Measurements from ENCODE around the gene KMT2E.

Gene KMT2E

DNA sequence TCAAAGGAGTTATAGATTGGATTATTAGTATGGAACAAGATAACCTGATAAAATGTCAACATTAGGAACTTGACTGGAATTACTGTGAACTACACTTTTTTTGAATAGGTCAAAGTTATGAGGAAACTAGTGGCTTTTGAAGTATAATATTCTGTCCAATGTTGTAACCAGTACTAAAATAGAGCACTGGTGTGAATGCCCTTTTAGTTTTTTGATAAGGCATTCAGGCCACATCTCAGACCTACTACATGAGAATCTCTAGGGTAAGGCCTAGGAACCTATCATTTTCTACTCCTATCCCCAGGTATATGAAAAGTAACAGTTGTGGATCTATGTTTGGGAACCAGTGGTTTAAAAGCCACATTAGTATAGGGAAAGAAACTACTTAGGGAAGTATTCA lies 16.4 kb downstream of the KMT2E start:
- H3K4me3 ChIP-seq (ENCODE audit: low read depth, low read length): no peak overlapping the region
- TF ChIP-seq CTCF (IDR thresholded peaks at IDR 0.05; ENCODE audit: borderline replicate concordance, insufficient read depth, low read depth, low read length): no peak

GRCh38 chr7:105032553-105033214 lies 18.7 kb downstream of the KMT2E start:
- no peak for TF ChIP-seq CTCF (IDR thresholded peaks at IDR 0.05; ENCODE audit: borderline replicate concordance, insufficient read depth, low read depth, low read length)
- H3K4me3 ChIP-seq (ENCODE audit: low read depth, low read length): no peak overlapping the region

GRCh38 chr7:105035349-105035748 lies 21.3 kb downstream of the KMT2E start:
- TF ChIP-seq CTCF (IDR thresholded peaks at IDR 0.05; ENCODE audit: borderline replicate concordance, insufficient read depth, low read depth, low read length): no peak
- no peak overlapping the region for H3K4me3 ChIP-seq (ENCODE audit: low read depth, low read length)

DNA sequence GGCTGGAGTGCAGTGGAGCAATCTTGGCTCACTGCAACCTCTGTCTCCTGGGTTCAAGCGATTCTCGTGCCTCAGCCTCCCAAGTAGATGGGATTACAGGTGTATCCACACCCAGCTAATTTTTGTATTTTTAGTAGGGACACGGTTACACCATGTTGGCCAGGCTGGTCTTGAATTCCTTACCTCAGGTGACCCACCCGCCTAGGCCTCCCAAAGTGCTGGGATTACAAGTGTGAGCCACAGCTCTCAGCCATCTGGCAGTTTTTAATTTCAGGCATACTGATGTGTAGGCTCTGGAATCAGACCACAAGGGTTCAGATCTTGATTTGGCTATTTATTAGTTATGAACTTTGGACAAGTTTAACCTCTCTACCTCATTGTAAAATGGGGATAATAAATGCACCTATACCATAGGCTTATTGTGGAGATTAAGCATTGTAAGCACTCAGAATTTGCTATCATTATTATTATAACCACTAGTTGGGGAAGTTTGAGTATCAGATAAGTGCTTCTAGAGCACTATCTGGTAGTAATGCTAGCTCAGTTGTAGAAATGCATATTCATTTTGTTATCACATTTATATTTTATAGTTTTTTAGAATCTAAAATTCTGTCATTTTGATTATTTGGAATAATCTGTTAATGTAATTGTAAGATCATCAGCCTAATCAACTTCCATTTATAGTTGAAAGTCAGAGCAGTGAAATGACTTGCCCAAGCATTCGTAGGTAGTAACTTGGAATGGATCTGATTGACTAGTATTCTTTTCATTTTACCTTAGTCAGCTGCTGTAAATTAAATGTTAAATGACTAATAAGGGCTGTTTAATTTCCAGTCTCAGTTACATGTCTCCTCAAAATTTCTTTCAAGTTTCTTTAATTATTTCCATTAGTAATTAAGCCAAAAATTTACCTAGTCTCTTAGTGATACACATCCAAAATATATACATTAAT lies 22.5 kb downstream of the KMT2E start:
- TF ChIP-seq CTCF (IDR thresholded peaks at IDR 0.05; ENCODE audit: borderline replicate concordance, insufficient read depth, low read depth, low read length): no peak
- H3K4me3 ChIP-seq (ENCODE audit: low read depth, low read length): no peak overlapping the region

DNA sequence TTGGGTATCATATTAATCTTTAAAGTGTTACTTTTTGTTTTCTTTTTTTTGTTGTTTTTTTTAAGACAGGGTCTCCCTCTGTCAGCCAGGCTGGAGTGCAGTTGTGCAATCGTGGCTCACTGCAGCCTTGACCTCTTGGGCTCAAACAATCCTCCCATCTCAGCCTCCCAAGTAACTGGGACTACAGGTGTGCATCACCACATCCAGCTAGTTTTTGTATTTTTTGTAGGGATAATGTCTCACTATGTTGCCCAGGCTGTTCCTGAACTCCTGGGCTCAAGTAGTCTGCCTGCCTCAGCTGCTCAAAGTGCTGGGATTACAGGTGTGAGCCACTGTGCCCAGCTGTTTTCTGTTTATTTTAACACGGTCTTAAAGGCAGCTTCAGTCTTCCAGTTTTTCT lies 23.3 kb downstream of the KMT2E start:
- no peak overlapping the region for H3K4me3 ChIP-seq (ENCODE audit: low read depth, low read length)
- no peak for TF ChIP-seq CTCF (IDR thresholded peaks at IDR 0.05; ENCODE audit: borderline replicate concordance, insufficient read depth, low read depth, low read length)

DNA sequence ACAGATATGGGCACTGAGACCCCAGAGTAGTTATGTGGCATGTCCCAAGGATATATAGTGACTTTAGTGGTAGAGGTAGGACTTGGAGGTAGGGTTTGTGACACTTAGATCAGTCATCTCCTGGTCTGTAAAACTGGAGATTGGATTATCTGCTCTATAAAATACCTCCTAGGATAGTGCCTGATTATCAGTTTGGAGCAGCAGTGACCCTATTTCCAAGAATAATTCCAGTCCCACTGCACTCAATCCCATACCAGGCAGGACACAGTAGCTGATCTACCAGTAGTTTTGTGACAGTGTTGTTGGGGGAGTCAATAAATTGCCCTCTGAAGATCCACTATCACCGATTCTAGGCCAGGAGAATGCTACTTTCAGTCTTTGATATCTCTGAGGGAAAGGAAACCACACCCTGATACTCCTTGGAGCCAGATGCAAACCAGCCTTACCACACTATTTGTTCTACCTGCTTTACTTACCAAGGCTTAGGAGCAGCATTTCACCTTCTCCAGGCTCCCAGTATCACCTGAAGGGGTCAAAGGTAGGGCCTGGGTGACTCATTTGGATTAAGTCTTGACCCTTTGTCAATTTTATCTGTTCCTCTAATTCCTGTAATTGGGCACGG lies 30.6 kb downstream of the KMT2E start:
- TF ChIP-seq CTCF (IDR thresholded peaks at IDR 0.05; ENCODE audit: borderline replicate concordance, insufficient read depth, low read depth, low read length): no peak
- no peak overlapping the region for H3K4me3 ChIP-seq (ENCODE audit: low read depth, low read length)

All from GM12875 (cell line).